GM21528 (cell line): ENCODE results near the gene KY.

Experiments used
- ATAC-seq: cut with Tn5 transposase; IDR thresholded peaks from one replicate; pipeline ENCODE4 v1.9.1; 2021; ENCODE audit warnings: mild to moderate bottlenecking, moderate library complexity; ENCODE audit not compliant: unreplicated experiment, low FRiP score

KY gene

DNA sequence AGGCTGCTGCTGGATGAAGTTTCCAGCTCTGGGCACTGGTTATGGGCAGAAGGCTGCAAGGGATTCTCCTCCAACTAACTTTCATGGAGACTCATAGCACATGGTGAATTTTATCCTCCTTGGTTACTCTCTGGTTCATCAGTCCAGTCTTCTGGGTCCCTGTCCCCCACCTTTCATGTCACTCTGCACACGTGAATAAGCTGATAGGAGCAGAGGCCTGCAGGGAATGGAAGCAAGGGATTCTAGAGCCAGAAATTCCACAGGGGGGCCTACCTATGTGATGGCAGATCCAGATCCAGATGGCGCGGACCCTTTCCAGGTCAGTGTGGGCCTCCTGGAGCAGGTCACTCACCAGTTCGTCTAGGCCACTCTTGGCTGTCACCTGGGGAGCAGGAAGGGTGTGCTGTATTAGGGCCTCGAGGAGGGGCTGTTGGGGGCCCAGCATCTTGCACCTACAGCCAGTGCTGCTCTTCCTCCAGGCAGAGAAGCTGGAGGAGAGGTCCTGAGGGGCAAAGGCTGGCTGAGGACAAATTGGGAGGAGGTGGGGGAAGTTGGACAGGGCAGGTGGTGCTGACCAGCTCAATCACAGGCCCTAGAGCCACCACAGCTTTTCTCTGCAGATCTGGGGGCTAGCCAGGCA, 30.2 kb downstream of the KY start:
- no peak for ATAC-seq

GRCh38 chr3:134619884-134620445, 30.9 kb downstream of the KY start:
- ATAC-seq: no peak

- ATAC-seq: no peak
These were observed 31.6 kb downstream of the KY start for GRCh38 chr3:134619301-134619615.

DNA sequence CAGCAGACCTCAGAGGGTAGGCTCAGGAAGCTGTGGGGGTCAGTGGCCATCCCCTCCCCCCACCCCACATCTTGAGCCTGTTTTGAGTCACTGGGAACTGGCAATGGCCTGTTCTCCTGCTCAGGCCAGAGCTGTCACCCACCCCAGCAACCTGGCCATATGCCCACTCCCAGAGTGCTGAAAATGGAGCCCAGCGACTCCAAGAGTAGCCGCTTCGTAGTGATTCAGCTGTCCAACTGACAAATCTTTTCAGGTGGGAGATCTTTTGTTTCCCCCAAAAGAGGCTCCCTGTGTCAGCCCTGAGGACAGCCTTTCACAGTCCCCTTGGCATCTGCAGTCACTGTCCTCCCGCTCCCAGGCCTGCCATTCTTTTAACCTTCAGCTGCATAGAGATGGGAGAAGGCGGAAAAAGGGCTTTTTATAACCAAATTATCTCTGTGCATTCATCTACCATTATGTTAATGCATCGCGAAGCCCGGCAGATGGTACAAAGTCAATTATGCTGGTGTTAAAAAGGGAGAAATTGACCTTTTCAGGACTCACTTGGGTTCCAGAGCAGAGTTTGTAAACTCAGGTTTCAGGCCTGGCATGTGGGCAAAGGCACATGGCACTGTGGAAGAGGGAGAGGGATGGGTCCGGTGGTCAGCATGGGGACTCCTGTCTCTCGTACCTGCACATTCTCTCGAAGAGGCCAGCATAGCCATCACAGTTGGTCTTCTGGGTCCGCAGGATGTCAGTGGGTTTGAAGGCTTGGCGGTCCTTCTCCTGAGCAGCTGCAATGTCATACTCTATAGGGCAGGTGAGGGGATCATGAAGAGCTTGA, 32.1 kb downstream of the KY start:
- no peak for ATAC-seq

GRCh38 chr3:134617608-134618477, 33.0 kb downstream of the KY start:
- no peak for ATAC-seq

DNA sequence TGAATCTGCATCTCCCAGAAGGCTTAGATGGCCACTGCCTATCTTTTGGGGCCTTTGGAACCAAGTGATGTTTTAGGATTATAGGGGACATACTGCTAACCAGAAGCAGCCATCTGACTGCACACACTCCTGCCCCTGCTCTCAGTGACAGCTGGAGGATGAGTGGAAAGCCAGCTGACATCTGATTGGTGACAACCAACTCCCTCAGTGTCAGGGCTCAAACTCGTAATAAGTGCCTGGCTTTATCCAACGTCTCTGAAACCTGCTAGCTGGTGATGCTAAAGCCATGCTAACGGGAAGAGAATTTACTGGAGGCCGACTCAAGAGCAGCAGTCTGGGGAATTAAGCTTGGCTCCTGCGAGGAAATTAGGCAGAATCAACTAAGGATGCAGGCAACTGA, 35.1 kb downstream of the KY start:
- no peak for ATAC-seq

GRCh38 chr3:134614955-134615354, 35.9 kb downstream of the KY start:
- no peak for ATAC-seq

DNA sequence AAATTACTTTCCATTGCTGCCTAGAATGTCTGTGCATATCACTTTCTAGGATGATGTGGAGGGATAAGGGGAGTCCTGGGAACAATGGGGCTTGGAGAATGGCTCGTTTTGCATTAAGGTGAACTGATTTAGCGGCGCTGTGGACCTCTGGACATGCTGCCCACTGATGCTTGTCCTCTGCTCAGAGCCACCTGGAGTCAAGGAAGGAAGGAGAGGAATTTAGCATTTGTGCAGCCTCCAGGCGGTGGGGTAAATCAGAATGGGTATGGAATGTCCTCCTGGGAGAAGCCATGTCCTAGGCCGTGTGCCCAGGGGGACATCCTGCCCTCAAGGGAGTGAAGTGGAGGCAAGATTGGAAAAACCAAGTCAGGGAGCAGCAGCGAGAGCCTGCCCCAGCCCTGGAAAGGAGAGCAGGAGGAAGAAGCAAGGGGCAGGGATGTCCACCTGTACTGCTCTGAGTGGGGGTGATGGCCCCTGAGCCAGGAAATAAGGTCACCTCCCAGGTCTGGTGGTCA, 37.8 kb downstream of the KY start:
- ATAC-seq: no peak

DNA sequence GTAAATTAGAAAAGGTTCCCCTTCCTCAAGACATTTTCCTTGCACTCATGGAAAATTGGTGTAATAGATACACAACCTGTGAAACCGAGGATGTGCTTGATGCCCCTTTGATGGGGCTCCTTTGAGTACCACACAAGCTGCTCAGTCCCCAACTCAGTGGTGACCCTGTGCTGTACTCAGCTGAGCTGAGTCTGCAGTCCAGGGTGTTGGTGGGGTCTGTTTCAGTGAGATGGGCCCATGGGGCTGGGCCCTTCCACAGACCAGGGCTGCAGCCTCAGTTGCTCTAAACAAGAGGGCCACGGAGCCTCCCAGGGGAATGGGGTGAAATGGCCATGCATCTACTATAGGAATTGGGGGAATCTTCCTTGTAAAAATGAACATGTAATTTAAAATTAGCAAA, 39.3 kb downstream of the KY start:
- no peak for ATAC-seq

- no peak for ATAC-seq
These were observed 40.1 kb downstream of the KY start for GRCh38 chr3:134610432-134611385.

DNA sequence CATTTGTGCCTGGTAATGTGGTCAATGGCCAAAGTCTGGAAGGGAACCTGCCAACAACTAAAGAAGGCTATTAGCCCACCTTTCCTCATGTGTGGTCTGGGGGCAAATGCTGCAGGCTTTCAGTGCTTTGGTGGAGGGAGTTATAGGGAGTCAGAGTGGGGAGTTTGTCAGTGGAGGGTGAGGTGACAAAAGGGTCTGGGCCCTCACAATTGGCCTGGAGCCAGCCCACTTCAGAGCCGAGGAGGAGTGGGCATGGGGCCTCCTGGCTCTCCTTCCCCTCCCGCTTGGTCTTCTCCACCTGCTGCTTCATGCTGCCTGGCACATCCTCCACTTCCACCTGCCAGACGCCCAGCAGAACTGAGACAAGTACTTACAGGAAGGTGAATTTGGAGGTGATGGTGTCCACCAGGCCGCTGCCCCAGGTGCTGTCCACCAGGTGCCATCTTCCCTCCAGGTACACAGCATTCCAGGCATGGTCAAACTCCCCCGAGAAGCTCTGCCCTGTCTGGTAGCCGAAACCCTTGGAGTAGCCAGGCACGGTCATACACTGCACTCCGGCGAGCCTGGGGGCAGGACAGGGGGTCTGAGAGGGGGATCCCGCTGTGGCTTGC, 40.9 kb downstream of the KY start:
- ATAC-seq: no peak

DNA sequence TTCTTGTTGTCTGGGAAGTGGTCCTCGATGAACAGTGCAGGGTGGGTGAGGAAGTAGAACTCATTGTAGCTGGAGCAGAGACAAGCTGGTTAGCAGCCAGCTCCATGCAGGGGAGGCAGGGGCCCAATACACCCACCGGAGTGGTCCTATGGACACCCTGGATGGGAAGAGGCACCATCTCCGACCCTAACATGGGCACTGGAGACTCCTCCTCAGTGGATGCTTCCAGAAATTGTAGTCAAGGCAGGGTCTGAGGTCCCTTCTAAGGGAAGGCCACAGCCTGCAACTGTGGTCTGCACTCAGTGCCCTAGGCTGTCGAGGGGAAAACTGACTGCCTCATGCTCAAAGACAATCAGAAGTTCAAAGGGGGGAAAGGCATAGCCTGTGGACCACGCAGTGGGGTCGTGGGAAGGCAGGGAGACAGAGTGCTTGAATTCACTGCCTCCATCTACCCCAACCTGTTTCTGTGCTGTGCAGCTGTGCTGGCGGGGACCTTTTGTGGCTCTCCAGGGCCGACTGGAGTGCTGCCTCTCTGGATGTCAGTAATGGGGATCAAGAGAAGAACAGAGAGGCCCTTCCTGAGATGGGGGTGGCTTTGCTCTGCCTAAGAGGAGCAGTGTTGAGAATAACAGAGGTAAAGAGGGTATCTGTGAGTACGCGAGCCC, 41.9 kb downstream of the KY start:
- no peak for ATAC-seq

DNA sequence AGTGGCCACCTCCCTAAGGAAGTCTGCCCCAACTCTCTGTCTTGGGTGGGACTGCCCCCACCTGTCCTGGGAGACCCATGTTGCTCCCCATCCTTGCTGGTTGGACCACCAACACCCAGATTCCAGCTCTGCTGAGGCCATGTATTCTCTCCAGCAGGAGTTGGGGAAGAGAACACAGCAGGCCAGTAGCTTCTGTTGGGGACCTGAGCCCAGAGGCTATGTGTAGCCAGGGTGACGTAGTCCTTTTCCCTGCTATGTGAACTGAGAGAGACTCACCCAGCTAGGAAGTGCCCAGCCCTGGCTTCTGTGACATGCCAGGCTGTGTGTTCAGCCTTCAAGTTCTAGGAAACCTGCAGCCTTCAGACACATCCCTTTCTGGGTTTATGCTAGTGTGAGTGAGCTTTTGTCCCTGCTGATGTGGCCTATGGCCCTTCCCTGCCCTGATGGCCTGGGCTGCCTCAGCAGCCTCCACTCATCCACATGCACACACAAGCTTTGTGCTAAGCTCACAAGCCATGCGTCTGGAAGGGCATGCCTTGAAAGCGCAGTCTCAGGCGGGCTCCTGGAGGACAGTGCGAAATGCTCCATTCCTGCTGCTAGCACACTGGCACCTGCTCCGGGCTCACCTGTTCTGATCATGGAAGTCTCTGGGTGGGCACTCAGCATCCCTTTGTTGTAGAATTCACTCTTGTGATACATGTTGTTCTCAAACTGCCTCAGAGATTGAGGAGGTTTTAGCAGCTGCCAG, 42.6 kb downstream of the KY start:
- ATAC-seq: no peak

GRCh38 chr3:134607054-134608022, 43.5 kb downstream of the KY start:
- no peak for ATAC-seq

- no peak for ATAC-seq
These were observed 44.5 kb downstream of the KY start for GRCh38 chr3:134606033-134607025.

- no peak for ATAC-seq
These were observed 45.3 kb downstream of the KY start for GRCh38 chr3:134605556-134605955.
